GM20000 (cell line): Measurements from ENCODE around the gene ARF1.

Source experiments
- DNase-seq: peaks from one replicate; pipeline ENCODE4 v3.0.0; 2012; ENCODE audit warnings: low spot score
- TF ChIP-seq, protein P1 (sequence below): IDR thresholded peaks from 2 replicates; pipeline ENCODE4 v1.5.1; 2012; ENCODE audit warnings: mild to moderate bottlenecking, control low read depth; ENCODE audit errors: extremely low read depth, missing control alignments

Gene ARF1

DNA sequence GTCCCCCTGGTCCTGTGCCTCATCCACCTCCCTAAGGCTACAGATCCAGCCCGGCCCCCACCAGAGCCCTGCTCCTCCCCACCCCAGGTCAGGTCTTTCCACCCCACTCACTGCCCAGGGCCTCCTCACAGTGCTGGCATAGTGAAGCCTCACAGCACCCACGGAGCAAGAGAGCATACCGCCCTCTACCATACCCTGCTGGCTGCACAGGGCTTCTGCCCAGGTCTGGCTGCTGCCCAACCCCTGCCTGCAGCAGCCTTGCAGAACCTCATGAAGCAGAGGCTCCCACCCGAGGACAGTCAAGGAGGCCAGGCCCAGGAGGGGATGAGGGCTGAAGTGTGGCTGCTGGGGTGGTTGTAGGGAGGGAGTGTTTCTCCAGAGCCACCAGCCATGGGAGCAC lies 19.7 kb upstream of the ARF1 start:
- TF ChIP-seq, protein P1, sequence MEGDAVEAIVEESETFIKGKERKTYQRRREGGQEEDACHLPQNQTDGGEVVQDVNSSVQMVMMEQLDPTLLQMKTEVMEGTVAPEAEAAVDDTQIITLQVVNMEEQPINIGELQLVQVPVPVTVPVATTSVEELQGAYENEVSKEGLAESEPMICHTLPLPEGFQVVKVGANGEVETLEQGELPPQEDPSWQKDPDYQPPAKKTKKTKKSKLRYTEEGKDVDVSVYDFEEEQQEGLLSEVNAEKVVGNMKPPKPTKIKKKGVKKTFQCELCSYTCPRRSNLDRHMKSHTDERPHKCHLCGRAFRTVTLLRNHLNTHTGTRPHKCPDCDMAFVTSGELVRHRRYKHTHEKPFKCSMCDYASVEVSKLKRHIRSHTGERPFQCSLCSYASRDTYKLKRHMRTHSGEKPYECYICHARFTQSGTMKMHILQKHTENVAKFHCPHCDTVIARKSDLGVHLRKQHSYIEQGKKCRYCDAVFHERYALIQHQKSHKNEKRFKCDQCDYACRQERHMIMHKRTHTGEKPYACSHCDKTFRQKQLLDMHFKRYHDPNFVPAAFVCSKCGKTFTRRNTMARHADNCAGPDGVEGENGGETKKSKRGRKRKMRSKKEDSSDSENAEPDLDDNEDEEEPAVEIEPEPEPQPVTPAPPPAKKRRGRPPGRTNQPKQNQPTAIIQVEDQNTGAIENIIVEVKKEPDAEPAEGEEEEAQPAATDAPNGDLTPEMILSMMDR: no peak

DNA sequence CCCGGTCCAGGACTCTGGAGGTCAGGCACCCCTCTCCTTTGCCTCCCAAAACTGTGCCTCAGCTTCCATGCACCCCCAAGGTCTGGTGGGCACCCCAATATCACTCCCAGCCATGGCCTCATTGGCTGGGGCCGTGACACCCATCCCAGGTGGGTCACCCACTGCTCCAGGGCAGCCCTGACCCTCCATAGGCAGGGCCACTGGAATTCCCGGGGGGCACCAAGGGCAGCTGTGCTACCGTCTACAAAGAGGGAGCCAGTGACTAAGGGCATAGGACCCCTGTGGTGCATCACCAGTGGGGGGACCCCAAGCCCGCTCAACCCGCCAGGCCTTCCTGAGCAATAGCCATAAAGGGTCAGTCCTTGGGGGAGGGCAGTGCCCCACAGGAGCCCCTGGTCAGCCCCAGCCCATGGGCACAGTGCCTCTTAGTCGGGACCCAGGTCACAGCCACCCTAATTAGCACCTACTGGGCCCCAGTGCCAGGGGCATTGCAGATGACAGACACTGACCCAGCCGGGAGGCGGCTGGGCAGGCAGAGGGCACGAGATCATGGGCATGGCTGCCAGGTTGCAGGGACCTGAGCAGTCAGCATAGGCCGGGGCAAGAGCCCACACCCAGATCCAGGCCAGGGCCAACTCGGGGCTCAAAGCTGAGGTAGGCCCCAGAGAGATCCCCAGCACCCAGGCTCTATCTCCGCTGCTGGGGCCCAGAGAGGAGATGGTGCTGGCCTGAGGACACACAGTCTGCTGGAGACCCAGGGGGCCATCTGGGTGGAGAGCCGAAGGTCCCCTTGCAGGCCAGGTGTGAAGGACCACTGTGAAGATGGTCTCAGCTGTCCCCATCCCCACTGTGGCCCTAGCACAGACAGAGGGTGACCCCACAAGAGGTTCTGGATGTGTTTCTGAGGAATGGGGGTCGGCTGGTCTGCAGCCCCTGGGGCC lies 19.0 kb upstream of the ARF1 start:
- no peak for DNase-seq
- TF ChIP-seq, protein P1: no peak

More for the DNA sequence above, 19.7 kb upstream of the ARF1 start:
- DNase-seq: no peak

DNA sequence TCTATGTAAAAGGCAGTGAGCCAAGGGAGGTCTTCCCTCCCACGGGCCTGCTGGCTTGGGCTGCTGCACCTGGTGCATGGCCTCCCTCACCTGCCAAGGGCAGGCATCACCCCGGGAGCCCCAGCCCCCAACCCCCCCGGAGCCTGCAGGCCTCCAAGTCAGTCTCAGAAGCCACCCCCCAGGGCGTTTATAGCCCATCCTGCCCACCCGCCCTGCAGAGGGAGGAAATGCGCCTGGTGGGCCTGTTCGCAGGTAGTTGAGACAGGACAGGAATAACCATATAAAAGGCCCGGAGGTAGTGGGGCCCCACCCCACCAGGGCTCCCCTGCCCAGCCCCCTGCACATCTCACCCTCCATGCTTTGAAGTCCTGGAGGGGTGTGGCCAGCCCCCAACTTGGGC lies 18.2 kb upstream of the ARF1 start:
- no peak for DNase-seq
- TF ChIP-seq, protein P1: no peak

DNA sequence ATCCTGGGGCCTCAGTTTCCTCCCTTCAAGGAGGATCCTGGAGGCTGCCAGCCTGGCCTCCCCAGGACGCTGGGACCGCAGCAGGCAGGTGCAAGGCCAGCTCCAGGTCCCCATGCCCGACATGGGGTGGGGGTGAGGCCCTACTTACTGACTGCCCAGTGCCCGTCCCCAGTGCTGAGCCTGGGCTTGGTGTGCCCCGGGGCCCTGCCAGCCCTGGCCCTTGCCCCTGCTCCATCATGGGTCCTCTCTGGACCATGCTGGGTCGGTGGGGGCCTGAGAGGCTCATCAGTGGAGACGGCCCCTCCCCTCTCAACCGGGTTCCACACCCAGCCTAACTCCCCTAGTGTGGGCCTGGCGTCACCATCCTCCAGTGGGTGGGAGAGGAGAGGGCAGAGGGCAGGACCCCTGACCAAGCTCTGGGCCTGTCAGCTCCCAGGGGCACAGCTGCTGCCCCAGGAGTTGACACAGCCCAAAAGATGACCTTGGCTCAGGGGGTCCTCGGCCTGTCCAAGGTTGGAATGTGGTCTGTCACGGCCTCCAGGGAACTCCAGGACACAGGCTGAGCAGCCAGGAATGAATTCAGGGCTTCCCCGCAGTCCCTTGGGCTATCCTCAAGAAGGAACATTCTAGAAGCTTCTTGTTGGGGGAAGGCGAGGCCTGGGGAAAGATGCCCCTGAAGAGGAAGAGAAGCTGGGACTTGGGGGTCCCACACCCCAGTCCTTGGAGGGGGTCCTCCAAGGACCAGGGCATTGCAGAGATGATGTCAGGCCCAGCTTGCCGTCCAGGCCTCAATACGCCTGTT lies 17.6 kb upstream of the ARF1 start:
- TF ChIP-seq, protein P1: no peak
- no peak for DNase-seq

DNA sequence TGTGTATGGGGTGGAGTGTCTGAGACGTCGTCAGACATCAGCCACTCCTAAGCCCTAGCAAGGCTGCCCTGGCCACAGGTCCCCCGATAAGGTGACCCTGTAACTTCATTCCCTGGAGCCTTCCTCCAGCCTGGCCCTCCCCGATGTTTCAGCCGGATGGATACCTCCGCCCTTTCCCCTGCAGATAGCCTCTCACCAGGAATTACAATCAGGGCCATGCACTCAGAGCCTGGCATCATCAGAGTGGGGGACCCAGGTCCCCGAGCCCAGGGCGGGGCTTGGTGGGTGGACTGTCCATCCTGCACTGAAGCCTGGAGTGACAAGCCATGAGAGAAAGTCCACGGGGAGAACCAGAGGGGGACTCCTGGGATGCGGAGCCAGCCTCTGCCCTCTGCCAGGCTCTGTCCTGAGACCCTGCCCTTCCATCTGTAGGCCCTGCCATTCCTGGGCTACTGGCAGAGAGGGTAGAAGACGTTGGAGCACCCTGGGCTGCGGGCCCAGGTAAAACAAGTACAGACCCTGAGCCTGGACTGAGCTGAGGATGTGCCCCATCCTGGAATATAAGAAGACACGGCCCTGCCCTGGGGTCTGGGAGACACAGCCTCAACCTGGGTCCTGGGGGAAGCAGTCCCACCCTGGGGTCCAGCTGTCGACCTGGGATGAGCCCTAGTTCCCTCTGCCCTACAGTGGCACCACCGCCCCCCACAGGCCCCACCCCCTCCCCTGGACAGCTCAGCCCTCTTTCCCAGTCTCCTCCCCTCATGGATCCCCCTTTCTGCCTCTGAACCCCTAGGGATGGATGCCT lies 16.8 kb upstream of the ARF1 start:
- TF ChIP-seq, protein P1: no peak
- no peak for DNase-seq

DNA sequence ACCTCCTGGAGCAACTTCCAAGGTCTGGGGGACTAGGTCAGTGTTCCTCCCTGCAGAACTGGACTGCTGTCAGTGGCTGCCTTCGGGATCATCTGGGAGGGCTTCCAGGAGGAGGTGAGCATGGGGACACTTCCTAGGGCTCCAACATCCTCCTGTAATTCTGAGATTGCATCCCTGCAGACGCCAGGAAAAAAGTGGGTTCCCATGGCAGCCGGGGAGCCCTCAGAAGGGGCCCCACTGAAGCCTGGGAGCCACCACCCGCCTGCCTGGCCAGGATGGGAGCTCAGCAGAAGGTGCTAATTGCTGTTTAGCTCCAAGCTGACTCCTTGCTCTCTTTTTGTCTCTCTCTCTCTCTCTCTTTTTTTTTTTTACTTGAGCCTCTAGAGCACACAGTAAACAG lies 16.1 kb upstream of the ARF1 start:
- TF ChIP-seq, protein P1: no peak
- DNase-seq: no peak
